ENCODE measurements around the gene HOXB9.

HOXB9 gene

DNA sequence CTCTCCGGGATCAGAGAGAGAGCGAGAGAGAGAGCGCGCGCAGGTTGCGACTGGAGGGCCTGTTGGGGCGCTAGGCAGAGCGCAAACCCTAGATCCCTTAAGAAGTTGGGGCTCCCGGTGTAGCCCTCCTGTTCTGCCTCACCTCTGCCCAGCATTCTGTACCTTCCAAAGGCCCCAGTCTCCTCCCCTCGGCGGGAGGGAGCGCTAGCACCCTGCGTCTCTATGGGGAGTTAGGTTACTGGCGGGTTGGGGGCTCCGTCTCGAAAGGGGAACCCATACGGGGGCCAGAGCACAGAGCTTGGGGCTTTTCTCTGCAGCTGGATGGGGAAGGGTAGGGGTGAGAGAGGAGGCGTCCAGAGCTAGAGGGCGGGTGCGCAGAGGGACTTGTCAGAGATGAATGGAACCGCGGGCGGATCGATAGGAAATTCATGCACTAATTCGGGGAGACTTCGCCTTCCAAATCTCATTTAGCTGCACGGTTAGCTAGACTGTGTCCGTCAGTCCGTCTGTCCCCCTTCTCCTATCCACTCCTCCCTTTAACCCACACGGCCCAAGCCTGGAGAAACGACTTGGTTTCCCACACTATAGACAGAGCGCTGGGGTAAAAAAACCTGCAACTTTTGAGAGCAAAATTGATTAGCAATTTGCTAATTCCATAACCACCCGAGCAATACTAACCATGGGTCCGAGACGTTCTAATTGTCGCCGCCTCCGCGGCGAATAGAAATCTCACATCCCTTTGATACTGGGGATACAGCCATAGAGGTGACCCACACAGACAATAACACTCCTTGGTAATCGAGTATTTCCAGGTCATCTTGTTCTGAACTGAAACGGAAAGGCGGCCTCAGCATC, 47.3 kb downstream of the HOXB9 start:
- DNase-seq = no peak

DNA sequence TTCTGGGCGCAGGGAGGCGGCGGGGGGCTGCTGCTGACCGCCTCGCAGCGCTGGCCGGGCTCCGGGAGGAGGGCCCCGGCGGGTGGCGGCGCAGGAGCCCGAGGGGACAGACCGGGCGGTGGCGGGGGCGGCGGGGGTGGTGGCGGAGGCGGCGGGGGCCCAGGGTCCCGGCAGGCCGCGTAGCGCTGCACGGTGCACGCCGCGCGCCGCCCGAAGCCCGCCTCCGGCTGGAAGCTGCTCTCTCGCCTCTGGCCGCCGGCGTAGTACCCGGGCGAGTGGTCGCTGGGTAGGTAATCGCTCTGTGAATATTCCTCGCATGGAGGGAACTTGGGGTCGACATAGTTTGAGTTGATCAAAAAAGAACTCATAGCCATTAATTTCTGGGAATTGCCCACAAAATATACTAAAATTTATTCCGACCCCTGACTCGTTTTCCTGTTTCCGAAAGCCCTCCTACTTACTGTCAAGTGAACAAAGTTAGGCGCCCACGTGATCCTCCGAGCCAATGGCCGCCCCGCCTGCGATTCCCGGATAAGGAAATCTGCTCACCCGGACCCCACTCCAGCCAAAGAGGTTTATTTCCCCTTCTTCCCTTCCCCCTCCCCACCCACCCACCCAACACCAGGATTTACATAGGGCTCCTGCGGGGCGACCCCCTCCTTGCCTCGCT, 48.1 kb downstream of the HOXB9 start, which contains the start of gene HOXB4:
HOXB4 (minus strand) TSS at position 405 of the 670 bp plus-strand sequence; CDS start at position 374, 31 bp downstream.
- DNase-seq = no peak

DNA sequence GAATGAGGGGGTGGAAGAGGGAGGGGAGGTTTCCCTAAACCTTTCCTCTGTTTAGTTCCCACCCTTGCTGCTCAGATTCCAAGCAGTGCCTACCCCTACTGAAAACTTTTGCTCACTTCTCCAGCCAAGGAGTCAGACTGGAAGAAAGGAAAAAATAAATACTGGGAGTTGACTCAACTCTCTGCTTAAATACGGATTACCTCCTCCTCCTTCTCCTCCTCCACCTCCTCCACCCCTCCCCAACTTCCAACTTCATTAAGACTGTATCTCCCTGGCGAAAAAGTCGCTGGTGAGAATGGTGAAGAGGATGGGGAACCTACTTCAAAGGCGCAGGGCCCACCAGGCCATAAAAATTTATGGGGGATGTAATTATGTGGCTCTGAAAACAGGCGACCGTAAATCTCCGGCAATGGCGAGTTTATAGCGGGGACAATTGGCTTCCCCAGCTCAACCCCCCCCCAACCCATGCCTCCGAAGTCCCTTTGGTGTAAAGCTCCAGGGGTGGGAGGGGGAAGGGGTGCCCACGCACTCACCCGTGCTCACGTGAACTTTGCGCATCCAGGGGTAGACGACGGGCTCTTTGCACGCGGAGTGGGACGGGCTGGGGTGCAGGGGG, 48.7 kb downstream of the HOXB9 start:
- no peak for DNase-seq

DNA sequence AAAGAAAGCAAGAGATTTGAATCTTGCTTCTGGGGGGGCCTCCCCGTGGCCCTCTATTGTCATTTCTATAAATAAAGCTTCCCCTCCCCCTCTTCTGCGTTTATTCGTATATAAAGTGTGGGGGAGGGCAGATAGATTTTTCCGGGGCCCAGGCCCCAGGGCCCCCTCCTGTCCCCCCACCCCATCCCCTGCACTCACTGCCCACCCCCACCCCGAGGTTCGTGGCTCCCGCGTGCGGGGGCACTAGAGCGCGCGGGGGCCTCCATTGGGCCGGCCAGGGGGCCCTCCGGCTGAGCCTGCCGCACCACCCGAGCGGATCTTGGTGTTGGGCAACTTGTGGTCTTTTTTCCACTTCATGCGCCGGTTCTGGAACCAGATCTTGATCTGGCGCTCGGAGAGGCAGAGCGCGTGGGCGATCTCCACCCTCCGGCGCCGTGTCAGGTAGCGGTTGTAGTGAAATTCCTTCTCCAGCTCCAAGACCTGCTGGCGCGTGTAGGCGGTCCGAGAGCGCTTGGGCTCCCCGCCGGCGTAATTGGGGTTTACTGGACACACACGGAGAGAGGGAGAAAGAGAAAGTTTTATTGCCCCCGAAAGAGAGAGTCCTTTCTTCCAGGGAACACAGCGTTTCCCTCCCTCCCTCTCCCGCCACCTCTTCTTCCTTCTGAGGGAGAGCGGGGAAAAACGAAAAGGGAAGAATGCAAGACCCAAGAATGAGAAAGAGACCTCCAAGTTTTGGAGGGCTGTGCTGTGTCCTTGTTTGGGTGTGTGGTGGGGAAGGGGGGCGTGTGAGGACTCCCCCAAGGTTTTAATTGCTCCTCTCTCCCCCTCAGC, 49.5 kb downstream of the HOXB9 start:
- no peak for DNase-seq

DNA sequence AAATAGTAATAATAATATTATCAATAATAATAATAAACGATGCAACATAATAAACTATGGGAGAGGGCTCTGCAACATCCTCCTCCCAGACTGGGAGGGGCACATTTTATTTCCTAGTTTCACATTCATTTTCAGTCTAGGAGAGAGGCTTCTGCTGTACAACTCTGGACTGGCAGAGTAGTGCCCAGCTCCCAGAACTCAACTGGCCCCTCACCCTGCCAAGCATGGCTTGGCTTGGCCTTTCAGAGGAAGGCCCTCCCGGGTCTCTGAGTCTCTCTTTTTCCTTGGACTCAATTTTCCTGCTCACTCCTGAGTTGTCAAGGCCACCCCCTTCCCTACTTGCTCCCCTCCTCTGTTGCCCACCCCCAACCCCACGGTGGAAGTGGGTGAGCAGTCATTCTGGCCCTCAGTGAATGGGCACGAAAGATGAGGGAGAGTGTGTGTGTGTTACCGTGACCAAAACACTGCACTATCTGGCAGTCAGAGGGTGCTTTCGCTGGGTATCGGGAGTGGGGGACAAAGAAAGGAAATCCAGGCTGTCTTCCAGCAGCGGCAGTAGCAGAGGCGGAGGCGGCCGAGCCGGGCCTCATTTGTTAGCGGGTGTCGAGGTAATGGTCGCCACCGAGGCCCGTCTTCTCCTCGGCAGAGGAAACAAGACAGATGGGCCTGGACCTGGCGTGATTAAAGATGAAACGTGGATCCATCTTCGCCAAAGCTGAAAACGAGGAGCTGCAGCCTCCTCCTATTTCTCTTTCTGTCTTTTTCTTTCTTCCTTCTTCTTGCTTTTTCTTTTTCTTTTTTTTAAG, 50.3 kb downstream of the HOXB9 start:
- DNase-seq = no peak

DNA sequence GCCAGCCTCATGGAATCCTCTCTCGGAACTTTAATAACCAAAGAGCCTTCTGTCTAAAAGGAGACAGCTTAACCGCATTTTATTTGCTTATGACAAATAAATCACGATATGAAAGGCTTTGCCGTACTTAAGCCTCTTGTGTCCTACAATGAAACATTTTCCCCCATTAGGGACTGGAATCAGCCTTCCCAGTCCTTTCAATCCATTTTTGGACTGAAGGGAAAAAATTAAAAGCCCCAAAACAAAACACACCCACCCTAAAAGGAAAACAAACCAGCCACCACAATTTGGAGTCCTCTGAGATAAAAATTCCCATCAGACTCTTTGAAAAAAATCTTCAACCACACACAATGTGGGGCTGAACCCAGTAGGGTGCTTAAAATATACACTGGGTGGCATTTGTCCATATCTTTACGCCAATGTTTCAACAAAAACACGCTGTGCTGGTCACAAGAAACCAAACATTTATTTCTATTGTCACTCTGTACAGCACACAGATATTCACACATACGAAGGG, 51.0 kb downstream of the HOXB9 start:
- peak; percentile 95 for DNase-seq

DNA sequence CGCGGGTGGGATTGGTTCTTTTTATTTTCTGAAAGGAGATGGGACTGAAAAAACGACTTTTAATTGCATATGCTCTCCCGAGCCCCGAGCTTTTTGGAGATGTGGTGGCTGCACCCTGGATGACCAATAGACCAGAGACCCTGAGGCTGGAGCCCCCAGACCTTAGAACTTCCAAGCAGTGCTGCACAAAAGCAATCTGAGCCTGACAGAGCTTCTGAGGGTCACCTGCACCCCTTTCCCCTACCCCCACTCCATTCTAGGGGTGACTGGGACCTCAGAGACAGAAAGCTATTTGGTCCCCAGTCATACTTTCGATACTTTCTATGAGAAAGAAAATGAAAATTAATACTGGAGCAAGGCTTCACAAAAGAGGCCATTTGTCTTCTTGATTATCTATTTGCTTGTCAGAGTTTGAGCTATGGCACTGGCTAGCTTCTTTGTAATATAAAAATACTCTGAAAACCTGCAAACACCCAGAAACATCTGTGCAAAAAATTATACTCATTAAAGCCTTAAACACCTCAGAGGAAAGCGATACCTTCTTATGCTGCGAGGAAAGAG, 51.6 kb downstream of the HOXB9 start:
- DNase-seq = no peak

DNA sequence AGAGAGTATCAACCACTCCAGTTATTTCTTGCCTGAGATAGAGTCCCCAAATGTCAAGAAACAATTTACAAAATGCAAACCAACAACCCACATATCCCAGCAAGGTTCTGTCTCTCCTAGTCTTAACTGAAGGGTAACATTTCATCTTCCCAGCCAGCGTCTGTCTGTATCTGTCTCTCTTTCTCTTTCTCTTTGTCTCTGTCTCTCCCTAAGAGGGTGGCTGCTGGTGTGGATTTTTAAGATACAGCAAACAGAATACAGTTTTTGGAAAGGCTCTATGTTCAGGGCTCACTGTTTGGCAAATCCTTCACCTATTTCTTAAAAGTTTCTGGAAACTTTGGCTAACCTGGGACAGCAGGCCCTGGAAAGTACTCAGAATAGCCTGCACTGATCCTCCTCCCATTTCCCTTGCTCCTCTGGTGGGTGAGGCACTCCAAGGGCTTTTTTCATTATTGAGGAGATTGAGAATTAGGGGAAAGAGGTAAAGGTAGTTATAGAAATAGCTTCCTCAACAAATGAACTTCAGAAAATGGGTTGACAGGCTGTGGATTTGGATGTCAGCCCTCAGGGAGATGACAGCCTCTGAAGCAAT, 54.2 kb downstream of the HOXB9 start:
- no peak for DNase-seq
